ES-I3 (cell line): ENCODE measurements around the gene TXNRD2.
A peak's percentile ranks its signal among the peaks of the same experiment; 100 is the strongest.
"Not testable (repeated sequence)": the region's sequence is repeated elsewhere in the genome, so short reads cannot be mapped to it uniquely, and the experiment has no call there.

Experiments
- H3K36me3 ChIP-seq: 2 replicates; pipeline ENCODE4 v1.6.1; 2013; ENCODE audit warnings: mild to moderate bottlenecking, low read length, control low read depth, moderate library complexity; ENCODE audit not compliant: insufficient read depth
- H3K4me1 ChIP-seq: 2 replicates; pipeline ENCODE4 v1.6.1; 2013; ENCODE audit warnings: mild to moderate bottlenecking, control low read depth, low read length; ENCODE audit not compliant: insufficient read depth
- H3K9ac ChIP-seq: 2 replicates; pipeline ENCODE4 v1.6.1; 2013; ENCODE audit warnings: low read depth, mild to moderate bottlenecking, low read length, moderate library complexity
- H3K9me3 ChIP-seq: 2 replicates; pipeline ENCODE4 v1.6.1; 2013; ENCODE audit warnings: mild to moderate bottlenecking, low read length, moderate library complexity; ENCODE audit not compliant: control insufficient read depth, insufficient read depth

TXNRD2 gene

DNA sequence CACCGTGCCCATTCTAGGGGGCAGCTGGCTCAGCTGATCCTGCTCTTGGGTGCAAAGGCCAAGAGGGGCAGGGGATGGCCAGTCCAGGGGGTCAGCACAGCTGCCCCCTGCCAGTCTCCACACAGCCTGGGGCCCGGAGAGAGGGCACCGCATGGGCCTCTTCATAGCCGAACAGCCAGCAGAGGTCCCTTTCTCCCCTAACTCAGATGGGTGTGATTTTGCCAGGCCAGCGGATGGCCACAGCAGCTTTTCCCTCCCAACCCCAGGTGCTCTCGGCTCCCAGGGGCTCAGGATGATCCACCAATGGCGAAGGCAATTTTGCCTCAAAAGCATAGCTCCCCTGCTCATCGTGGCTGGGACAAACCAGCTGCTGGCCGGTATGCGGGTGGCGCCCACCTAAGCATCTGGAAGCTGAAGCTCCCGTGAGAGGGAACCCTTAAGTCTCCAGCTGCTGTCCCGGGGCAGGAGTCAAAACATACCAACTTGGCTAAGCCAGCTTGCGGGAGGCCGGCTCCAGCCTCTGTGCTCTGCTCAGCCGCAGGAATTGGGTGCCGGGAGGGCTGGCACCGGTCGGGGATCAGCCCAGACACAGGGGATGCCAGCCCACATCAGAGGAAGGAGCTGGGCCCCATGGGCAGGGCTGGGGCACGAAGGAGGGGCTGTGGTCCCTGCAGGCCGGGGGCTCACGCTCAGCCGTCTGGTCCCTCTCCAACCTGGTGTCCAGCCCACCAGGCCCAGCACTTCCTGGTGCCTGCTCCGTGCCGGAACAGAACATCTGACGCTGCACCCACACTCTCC lies 56.5 kb downstream of the TXNRD2 start:
- H3K9me3 ChIP-seq = no peaks in the 10 kb centered on the region
- peaks cover 26% of the 10 kb centered on the region for H3K4me1 ChIP-seq
- no peaks in the 10 kb centered on the region for H3K36me3 ChIP-seq
- H3K9ac ChIP-seq = no peak overlapping the region

GRCh38 chr22:19884161-19884953 lies 57.3 kb downstream of the TXNRD2 start:
- no peaks in the 10 kb centered on the region for H3K9me3 ChIP-seq
- H3K36me3 ChIP-seq = no peaks in the 10 kb centered on the region
- peaks cover 32% of the 10 kb centered on the region for H3K4me1 ChIP-seq
- no peak overlapping the region for H3K9ac ChIP-seq

DNA sequence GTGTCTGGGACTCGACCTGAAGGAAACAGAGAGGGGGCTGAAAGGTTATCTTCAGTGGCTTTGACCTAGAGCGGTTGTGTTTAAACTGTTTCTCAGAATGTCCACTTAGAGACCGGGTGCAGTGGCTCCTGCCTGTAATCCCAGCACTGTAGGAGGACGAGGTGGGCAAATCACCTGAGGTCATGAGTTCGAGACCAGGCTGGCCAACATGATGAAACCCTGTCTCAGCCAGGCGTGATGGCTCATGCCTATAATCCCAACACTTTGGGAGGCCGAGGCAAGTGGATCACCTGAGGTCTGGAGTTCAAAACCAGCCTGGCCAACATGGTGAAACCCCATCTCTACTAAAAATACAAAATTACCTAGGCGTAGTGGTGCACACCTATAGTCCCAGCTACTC lies 58.2 kb downstream of the TXNRD2 start:
- not testable (repeated sequence) for H3K36me3 ChIP-seq, H3K9ac ChIP-seq, H3K9me3 ChIP-seq
- peaks cover 32% of the 10 kb centered on the region for H3K4me1 ChIP-seq

GRCh38 chr22:19882446-19883381 lies 58.9 kb downstream of the TXNRD2 start:
- Histone ChIP-seq H3K36me3 (peaks cover 7% of the 10 kb centered on the region), H3K9me3 (no peaks in the 10 kb centered on the region), H3K9ac (no peak overlapping the region), H3K4me1 (peaks cover 36% of the 10 kb centered on the region)

- Histone ChIP-seq H3K4me1 (peaks cover 36% of the 10 kb centered on the region), H3K9ac (peak overlapping the region; percentile 62), H3K36me3 (peaks cover 15% of the 10 kb centered on the region), H3K9me3 (no peaks in the 10 kb centered on the region)
Measured at GRCh38 chr22:19880786-19881569, 60.6 kb downstream of the TXNRD2 start.

GRCh38 chr22:19879992-19880785 lies 61.4 kb downstream of the TXNRD2 start:
- H3K9ac ChIP-seq = peak overlapping the region; percentile 62
- no peaks in the 10 kb centered on the region for H3K9me3 ChIP-seq
- H3K4me1 ChIP-seq = peaks cover 36% of the 10 kb centered on the region
- H3K36me3 ChIP-seq = peaks cover 15% of the 10 kb centered on the region

DNA sequence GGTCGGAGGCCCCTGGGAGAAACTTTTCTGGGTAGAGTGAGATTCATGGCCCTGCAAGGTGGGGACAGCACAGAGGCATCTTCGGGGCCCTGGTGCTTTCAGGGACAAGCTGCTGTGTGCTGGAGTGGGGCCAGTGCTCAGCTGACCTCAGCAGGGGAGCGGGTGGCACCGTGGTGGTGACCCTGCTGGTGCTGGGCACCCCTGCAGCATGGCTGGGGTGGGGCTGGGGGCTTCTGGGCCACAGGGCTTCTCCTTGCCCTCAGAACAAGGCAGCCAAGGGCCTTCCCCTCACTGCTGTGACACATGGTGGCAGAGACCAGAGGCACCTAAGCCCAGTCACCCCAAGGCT lies 62.0 kb downstream of the TXNRD2 start:
- H3K9ac ChIP-seq = peak overlapping the region; percentile 62

GRCh38 chr22:19879246-19879570 lies 62.4 kb downstream of the TXNRD2 start:
- peaks cover 36% of the 10 kb centered on the region for H3K4me1 ChIP-seq
- 0 out of 2 replicates have a peak overlapping the region, but pooled peaks have one; percentile 8 for H3K9ac ChIP-seq
- peaks cover 15% of the 10 kb centered on the region for H3K36me3 ChIP-seq
- no peaks in the 10 kb centered on the region for H3K9me3 ChIP-seq

More for the DNA sequence above, 62.0 kb downstream of the TXNRD2 start:
- H3K4me1 ChIP-seq = peaks cover 36% of the 10 kb centered on the region
- H3K9me3 ChIP-seq = no peaks in the 10 kb centered on the region
- H3K36me3 ChIP-seq = peaks cover 15% of the 10 kb centered on the region

DNA sequence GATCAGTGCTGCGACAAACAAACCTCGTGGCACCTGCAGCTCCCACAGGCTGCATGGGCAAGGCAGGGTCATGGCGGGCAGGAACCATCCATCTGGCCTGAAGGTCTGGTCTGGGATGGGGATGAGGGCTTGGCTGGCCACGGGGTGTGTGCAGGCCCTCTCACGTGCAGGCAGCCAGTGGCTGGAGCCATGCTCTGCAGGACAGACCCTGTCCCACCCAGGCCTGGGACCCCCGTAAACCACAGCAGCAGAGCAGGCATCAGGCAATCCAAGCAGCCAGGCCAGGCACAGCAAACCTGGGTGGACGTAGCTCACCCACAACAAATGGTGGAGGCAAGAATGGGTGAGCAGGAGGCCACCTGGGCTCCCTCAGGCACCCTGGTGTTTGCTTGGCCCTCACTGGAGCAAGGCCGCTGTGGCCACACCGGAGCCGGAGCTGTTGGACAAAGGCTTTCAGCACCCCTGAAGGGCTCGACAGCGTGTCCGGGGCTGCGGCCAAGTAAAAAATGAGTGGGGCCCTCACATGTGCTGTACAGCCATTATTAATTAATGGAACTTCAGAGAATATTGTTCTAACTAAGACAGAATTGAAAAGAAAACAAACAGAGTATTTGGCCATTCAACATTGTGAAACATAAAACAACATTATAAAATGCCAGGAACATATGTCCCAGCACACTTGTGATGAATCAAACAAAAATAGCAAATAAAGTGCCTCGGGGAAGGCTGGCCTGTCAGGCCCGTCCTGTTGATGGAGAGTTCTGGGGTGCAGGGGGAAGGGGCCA lies 63.0 kb downstream of the TXNRD2 start:
- H3K36me3 ChIP-seq = peaks cover 15% of the 10 kb centered on the region
- peaks cover 36% of the 10 kb centered on the region for H3K4me1 ChIP-seq
- no peaks in the 10 kb centered on the region for H3K9me3 ChIP-seq
- H3K9ac ChIP-seq = 0 out of 2 replicates have a peak overlapping the region, but pooled peaks have one; percentile 8

- H3K36me3 ChIP-seq = peaks cover 15% of the 10 kb centered on the region
- H3K9me3 ChIP-seq = no peaks in the 10 kb centered on the region
- no peak overlapping the region for H3K9ac ChIP-seq
- peaks cover 33% of the 10 kb centered on the region for H3K4me1 ChIP-seq
Measured at GRCh38 chr22:19877626-19878339, 63.8 kb downstream of the TXNRD2 start.

DNA sequence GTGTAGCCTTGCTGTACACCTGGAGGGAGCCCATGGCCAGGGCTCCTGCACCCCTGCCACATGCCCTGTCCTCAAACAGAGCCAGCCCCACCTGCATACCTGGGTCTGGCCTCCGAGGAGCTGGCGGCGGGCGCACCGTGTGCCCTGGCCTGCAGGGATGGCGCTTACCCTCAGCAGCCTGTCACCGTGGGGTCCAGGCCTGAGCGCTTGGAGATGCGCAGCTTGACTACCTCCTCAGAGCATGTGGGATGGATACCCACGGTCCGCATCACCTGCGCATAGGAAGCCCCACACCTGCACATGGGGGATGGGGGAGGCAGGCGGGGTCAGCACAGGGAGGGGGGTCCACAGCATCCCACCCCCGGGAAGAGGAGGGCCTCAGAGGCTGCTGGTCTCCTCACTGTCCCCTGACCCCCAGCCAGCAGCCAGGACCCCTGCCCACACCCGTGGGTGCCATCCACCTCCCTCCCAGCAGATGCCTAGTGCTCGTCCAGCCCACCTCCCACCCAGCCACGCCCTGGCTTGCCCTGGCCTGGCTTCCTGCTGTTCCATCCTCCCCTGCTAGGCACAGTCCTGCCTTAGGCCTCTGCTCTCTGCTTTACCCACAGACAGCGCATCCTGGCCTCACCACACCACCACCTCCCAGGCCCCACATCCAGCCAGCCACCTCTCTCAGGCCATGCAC lies 64.5 kb downstream of the TXNRD2 start:
- Histone ChIP-seq H3K9ac (no peak overlapping the region), H3K9me3 (no peaks in the 10 kb centered on the region), H3K36me3 (peaks cover 15% of the 10 kb centered on the region), H3K4me1 (peaks cover 26% of the 10 kb centered on the region)
